AG04450 (cell line): ENCODE results near the gene ALOX15. TPM values are rescaled to one million over a fixed set of nuclear protein-coding genes. Genes with fewer than 3 reads are reported as not detected.
"Not testable (repeated sequence)": the region's sequence is repeated elsewhere in the genome, so short reads cannot be mapped to it uniquely, and the experiment has no call there.

ENCODE experiments used
- CTCF ChIA-PET: fragments of 300-600, 350-600 bp; formaldehyde crosslinking; extraction: SDS; loops from one replicate; lab custom pipeline; 2022; ENCODE audit warnings: antibody characterized with exemption, inconsistent platforms; lab: Charles Lee
- POLR2A ChIA-PET: fragments of 350-600 bp; formaldehyde crosslinking; extraction: SDS; loops from one replicate; lab custom pipeline; 2021; ENCODE audit warnings: antibody characterized with exemption, inconsistent platforms; lab: Yijun Ruan, JAX
- DNase-seq: peaks from one replicate; pipeline ENCODE4 v3.0.0-alpha.2; 2011; ENCODE audit warnings: low read depth, low spot score
- H3K27ac ChIP-seq: one replicate; pipeline ENCODE4 v1.5.1; 2012; ENCODE audit warnings: low read depth, low read length, control low read depth
- H3K27me3 ChIP-seq: one replicate; pipeline ENCODE4 v1.6.0; 2012; ENCODE audit warnings: low read length; ENCODE audit not compliant: control insufficient read depth, insufficient read depth
- H3K4me3 ChIP-seq: 2 replicates; pipeline ENCODE4 v1.5.1; 2011; ENCODE audit warnings: mild to moderate bottlenecking, low read depth, low read length, control low read depth
- H3K9me3 ChIP-seq: 2 replicates; pipeline ENCODE4 v1.5.1; 2012; ENCODE audit warnings: low read length; ENCODE audit not compliant: control insufficient read depth, insufficient read depth
- polyA plus RNA-seq: library from polyadenylated mRNA; depleted of rRNA; stranded (reverse); fragments of >200 nt; gene quantifications from 2 replicates; pipeline ENCODE4 v1.2.3, GENCODE V29; 2011
- TF ChIP-seq, protein P1 (sequence below): IDR thresholded peaks from 2 replicates; pipeline ENCODE4 v1.5.1; 2011; ENCODE audit warnings: low read depth, low read length, control low read depth, inconsistent platforms

The ALOX15 gene
- polyA plus RNA-seq, 1 experiment: not detected

DNA sequence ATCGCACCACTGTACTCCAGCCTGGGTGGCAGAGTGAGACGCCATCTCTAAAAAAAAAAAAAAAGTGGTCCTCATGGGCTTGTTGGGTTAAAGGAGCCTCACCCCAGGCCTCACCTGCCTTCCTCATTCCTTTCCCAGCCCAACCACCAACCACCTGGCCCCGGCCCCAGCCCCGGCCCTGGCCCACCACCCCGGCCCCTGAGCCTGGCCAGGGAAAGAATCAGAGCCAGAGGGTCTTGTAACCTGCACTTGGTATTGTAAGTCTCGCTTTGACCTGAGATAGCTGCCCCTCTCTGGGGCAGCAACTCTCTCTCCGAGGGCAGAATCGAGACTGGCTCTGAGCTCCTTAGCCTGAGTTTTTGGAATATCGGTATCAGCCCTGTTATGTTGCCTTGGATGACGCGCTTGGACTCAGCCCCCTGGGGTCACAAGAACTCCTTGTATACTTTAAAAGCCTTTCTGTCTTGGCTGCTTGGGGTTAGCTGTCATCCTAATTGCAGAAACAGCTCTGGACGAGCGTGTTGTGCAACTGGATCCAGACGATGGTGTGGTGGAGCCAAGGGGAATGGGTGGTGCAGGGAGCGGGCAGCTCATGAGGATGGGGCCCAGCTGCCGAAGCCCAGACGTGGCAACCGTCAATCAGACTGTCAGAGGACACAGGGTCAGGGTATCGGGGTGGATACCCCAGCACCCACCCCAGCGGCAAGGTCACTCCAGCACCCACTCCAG is 42.5 kb downstream of the ALOX15 start:
- TF ChIP-seq, protein P1, sequence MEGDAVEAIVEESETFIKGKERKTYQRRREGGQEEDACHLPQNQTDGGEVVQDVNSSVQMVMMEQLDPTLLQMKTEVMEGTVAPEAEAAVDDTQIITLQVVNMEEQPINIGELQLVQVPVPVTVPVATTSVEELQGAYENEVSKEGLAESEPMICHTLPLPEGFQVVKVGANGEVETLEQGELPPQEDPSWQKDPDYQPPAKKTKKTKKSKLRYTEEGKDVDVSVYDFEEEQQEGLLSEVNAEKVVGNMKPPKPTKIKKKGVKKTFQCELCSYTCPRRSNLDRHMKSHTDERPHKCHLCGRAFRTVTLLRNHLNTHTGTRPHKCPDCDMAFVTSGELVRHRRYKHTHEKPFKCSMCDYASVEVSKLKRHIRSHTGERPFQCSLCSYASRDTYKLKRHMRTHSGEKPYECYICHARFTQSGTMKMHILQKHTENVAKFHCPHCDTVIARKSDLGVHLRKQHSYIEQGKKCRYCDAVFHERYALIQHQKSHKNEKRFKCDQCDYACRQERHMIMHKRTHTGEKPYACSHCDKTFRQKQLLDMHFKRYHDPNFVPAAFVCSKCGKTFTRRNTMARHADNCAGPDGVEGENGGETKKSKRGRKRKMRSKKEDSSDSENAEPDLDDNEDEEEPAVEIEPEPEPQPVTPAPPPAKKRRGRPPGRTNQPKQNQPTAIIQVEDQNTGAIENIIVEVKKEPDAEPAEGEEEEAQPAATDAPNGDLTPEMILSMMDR: no peak
- no peak for DNase-seq
- Histone ChIP-seq H3K4me3 (no peak overlapping the region), H3K9me3 (no peaks in the 10 kb centered on the region; the same call in 1 of the 2 replicates), H3K27ac (peak overlapping the region; percentile 39), H3K27me3 (peaks cover 46% of the 10 kb centered on the region)
- CTCF ChIA-PET: interaction anchor here (0.6 to 3.6 kb wide), 3 partner anchors 26 to 1923 kb away, joined by 3 to 21 read pairs (median 3); no protein-coding TSS in a partner anchor
- POLR2A ChIA-PET: interaction anchor here (1.2 to 1.7 kb wide), 3 partner anchors 17 to 82 kb away, joined by 4 to 20 read pairs (median 6); no protein-coding TSS in a partner anchor

DNA sequence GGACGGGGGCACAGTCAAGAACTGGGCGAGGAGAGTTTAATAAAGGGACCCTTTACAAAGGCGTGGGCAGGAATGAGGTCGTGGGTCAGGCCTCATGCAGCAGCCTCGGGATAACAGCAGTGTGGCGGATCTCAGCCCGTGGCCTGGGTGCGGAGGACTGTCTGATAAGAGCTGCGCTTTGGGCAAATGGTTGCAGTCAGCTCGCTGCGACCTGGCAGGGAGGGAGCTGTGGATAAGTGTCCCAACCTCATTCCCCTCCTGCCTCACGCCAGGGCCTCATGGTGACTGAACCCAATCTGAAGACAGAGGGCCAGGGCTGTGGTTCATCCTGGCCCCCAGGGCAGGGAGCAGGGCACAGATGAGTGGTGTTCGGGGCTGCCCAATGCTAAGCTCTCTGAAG is 43.5 kb downstream of the ALOX15 start:
- no peak overlapping the region for H3K4me3 ChIP-seq
- H3K27ac ChIP-seq: no peak overlapping the region
- DNase-seq: no peak
- H3K27me3 ChIP-seq: peaks cover 43% of the 10 kb centered on the region
- ChIA-PET POLR2A (no interaction called here), CTCF (interaction anchor here (0.6 to 3.6 kb wide), 2 partner anchors 32 to 1922 kb away, joined by 3 to 21 read pairs; no protein-coding TSS in a partner anchor)
- H3K9me3 ChIP-seq: no peaks in the 10 kb centered on the region; the same call in 1 of the 2 replicates
- TF ChIP-seq, protein P1: no peak

- POLR2A ChIA-PET: no interaction called here
- CTCF ChIA-PET: interaction anchor here (0.8 to 1.1 kb wide), 2 partner anchors 29 to 32 kb away, joined by 3 read pairs; no protein-coding TSS in a partner anchor
- DNase-seq: no peak
Observed at GRCh38 chr17:4596636-4597380, 44.7 kb downstream of the ALOX15 start.

DNA sequence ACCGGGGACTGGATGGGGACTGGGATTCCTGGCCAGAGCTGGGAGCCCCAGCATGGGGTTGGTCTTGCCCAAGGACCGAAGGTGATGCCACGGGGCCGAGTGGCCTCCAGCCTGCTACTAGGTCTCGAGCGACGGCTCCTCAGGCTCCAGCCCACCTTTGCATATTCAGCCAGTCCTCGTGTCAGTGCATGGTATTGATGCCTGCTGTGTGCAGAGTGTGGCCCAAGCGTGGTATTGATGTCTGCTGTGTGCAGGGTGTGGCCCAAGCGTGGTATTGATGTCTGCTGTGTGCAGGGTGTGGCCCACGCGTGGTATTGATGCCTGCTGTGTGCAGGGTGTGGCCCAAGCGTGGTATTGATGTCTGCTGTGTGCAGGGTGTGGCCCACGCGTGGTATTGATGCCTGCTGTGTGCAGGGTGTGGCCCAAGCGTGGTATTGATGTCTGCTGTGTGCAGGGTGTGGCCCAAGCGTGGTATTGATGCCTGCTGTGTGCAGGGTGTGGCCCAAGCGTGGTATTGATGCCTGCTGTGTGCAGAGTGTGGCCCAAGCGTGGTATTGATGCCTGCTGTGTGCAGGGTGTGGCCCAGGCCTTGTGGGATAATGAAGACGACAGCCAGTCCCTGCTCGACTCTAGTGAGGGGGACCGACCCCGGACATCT is 45.7 kb downstream of the ALOX15 start:
- H3K4me3 ChIP-seq, CTCF ChIA-PET, H3K27ac ChIP-seq, POLR2A ChIA-PET, DNase-seq, H3K9me3 ChIP-seq: not testable (repeated sequence)
- H3K27me3 ChIP-seq: peaks cover 55% of the 10 kb centered on the region

More at GRCh38 chr17:4596636-4597380, 44.7 kb downstream of the ALOX15 start:
- H3K27ac ChIP-seq: no peak overlapping the region
- no peak overlapping the region for H3K4me3 ChIP-seq
- TF ChIP-seq, protein P1: no peak
- peaks cover 48% of the 10 kb centered on the region for H3K27me3 ChIP-seq
- no peaks in the 10 kb centered on the region; the same call in 1 of the 2 replicates for H3K9me3 ChIP-seq

DNA sequence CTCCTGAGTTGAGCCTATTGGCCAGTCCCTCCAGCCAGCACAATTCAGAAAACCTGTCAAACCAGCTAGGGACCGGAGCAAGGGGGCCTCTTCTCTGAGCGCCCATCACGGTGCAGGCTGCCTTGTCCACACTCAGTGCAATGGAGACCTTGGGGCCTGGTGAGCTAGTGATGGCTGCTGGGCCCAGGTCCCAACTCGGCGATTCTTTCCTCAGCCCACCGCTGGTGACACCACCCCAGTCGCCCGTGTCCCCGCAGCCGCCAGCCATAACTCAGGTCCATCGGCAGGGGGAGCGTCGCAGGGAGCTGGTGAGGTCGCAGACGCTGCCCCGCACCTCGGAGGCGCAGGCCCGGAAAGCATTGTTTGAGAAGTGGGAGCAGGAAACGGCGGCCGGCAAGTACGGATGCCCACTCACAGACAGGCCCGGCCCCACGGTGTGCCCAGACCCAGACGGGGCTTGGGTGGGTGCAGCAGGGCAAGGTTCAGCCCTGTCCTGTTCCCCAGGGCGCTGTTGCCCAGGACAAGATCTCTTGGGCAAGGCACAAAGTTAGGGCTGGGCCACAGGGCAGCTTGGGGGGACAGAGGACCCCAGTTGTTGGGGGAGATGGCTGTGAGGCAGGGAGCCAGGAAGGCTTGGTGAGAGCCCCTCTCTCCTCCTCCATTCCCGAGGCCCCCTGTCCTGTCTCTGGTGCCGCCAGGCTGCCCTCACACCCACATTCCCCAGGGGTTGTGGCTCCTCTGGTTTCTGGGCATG is 46.4 kb downstream of the ALOX15 start:
- ChIA-PET POLR2A (no interaction called here), CTCF (interaction anchor here (2.6 kb wide), 1 partner anchor 28 kb away, joined by 12 read pairs; no protein-coding TSS in a partner anchor)
- Histone ChIP-seq H3K9me3 (no peaks in the 10 kb centered on the region; the same call in 1 of the 2 replicates), H3K4me3 (no peak overlapping the region), H3K27me3 (peaks cover 54% of the 10 kb centered on the region), H3K27ac (no peak overlapping the region)
- TF ChIP-seq, protein P1: peak; percentile 15; the same call in 1 of the 2 replicates
- no peak for DNase-seq
